GM12872 (cell line): ENCODE data around the gene DTD1.

Experiments
- CTCF ChIP-seq: IDR thresholded peaks from 3 replicates; pipeline ENCODE4 v1.5.1; 2011; ENCODE audit warnings: low read depth, mild to moderate bottlenecking, low read length, moderate library complexity; ENCODE audit not compliant: insufficient read depth

Gene DTD1

GRCh38 chr20:18813483-18813882 is 225.6 kb downstream of the DTD1 start, which contains the start of gene SCP2D1:
SCP2D1 (plus strand) TSS chr20:18813783; CDS start chr20:18813816, 33 bp downstream.
- no peak for TF ChIP-seq CTCF

GRCh38 chr20:18815194-18815942 is 227.5 kb downstream of the DTD1 start:
- TF ChIP-seq CTCF: no peak
